Activated T-cell treated with anti-CD3 and anti-CD28 coated beads, Interleukin-2, amount 50 U/mL, for 4 hours (primary cell): Measurements from ENCODE around the gene THG1L. TPM values are rescaled to one million over a fixed set of nuclear protein-coding genes. Genes with fewer than 3 reads are reported as not detected.

Source experiments
- ATAC-seq, 2 donors: fragments of 200-7000 bp; cut with Tn5 transposase; one replicate each; pipeline ENCODE4 v1.10.0; 2021
- DNase-seq: peaks from one replicate; pipeline ENCODE4 v3.0.0-alpha.2; 2020
- H3K27me3 Mint-ChIP-seq: one replicate; pipeline ENCODE4 v1.8.0; 2021; ENCODE audit warnings: low read depth, mixed read lengths
- H3K36me3 Mint-ChIP-seq: one replicate; pipeline ENCODE4 v1.8.0; 2022; ENCODE audit warnings: mixed read lengths; ENCODE audit not compliant: insufficient read depth
- H3K4me1 Mint-ChIP-seq: one replicate; pipeline ENCODE4 v1.8.0; 2021; ENCODE audit warnings: low read depth, mixed read lengths
- H3K4me3 Mint-ChIP-seq: one replicate; pipeline ENCODE4 v1.8.0; 2021; ENCODE audit warnings: mild to moderate bottlenecking, moderate library complexity, mixed read lengths
- H3K9me3 Mint-ChIP-seq: one replicate; pipeline ENCODE4 v1.8.0; 2021; ENCODE audit warnings: mixed read lengths
- total RNA-seq, 3 donors: library from RNA; stranded (reverse); gene quantifications; one replicate each; pipeline ENCODE4 v1.2.1, GENCODE V29; 2021

The THG1L gene
- total RNA-seq, 3 donors from 2014 or later: 28.3 to 34.3 (median 31.5) TPM

GRCh38 chr5:157758706-157759105 is 27.5 kb downstream of the THG1L start:
- Mint-ChIP-seq H3K36me3 (peaks cover 17% of the 10 kb centered on the region), H3K4me3 (no peak overlapping the region), H3K9me3 (no peaks in the 10 kb centered on the region), H3K27me3 (no peaks in the 10 kb centered on the region), H3K4me1 (peaks cover 1% of the 10 kb centered on the region)
- no peak for ATAC-seq
- DNase-seq: no peak

GRCh38 chr5:157761690-157762621 is 30.7 kb downstream of the THG1L start:
- peaks cover 1% of the 10 kb centered on the region for H3K4me1 Mint-ChIP-seq
- H3K4me3 Mint-ChIP-seq: no peak overlapping the region
- ATAC-seq (peak; percentile 85 to 89), DNase-seq (no peak)
- H3K9me3 Mint-ChIP-seq: no peaks in the 10 kb centered on the region
- peaks cover 5% of the 10 kb centered on the region for H3K36me3 Mint-ChIP-seq
- H3K27me3 Mint-ChIP-seq: no peaks in the 10 kb centered on the region

DNA sequence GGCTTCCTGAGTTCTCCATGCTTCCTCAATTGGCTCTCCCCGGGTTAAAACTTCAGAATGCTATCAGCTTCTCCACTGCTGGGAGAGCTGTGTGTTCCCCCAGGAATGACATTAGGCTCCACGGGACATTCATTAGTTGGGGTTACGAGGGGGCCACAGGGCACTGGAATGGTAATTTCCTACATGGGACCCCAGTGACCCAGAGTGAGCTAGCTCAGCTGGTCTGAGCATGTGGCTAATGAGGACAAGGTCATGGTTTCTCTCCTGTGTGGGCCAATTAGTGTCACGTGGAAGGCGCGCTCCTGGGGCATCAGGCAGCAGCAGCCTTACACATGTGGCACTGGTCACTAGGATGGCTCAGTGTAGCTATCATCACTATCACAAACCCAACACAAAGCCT is 33.3 kb downstream of the THG1L start:
- no peak for DNase-seq
- H3K4me3 Mint-ChIP-seq: no peak overlapping the region
- no peaks in the 10 kb centered on the region for H3K27me3 Mint-ChIP-seq
- H3K9me3 Mint-ChIP-seq: no peaks in the 10 kb centered on the region
- no peaks in the 10 kb centered on the region for H3K4me1 Mint-ChIP-seq
- ATAC-seq: no peak
- H3K36me3 Mint-ChIP-seq: peaks cover 5% of the 10 kb centered on the region

GRCh38 chr5:157766442-157766841 is 35.2 kb downstream of the THG1L start:
- H3K9me3 Mint-ChIP-seq: no peaks in the 10 kb centered on the region
- H3K36me3 Mint-ChIP-seq: no peaks in the 10 kb centered on the region
- H3K4me3 Mint-ChIP-seq: no peak overlapping the region
- H3K27me3 Mint-ChIP-seq: no peaks in the 10 kb centered on the region
- no peak for ATAC-seq
- H3K4me1 Mint-ChIP-seq: no peaks in the 10 kb centered on the region
- no peak for DNase-seq

DNA sequence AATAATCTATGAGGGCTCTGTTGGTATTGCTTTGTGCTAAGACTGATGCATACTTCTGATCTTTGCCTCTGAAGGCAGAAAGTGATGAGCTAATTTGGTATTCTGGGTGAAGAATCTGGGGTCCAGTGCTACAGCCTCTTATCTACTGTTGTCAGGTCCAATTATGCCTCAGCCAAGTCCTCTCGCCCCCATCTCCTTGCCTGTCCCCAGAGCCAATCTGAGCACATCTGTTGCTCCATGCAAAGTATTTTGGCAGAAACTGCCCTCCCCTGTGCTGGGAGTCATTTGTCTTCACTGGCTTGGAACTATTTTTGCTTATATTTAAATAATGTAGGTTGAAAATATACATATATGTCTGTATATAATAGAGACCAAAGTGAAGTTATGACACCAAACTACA is 35.7 kb downstream of the THG1L start:
- Mint-ChIP-seq H3K36me3 (no peaks in the 10 kb centered on the region), H3K4me1 (no peaks in the 10 kb centered on the region), H3K9me3 (no peaks in the 10 kb centered on the region), H3K27me3 (no peaks in the 10 kb centered on the region), H3K4me3 (no peak overlapping the region)
- ATAC-seq (no peak), DNase-seq (no peak)

GRCh38 chr5:157767689-157768088 is 36.5 kb downstream of the THG1L start:
- no peak for DNase-seq
- no peaks in the 10 kb centered on the region for H3K27me3 Mint-ChIP-seq
- ATAC-seq: no peak
- H3K9me3 Mint-ChIP-seq: no peaks in the 10 kb centered on the region
- peaks cover 3% of the 10 kb centered on the region for H3K4me1 Mint-ChIP-seq
- H3K4me3 Mint-ChIP-seq: no peak overlapping the region
- no peaks in the 10 kb centered on the region for H3K36me3 Mint-ChIP-seq

GRCh38 chr5:157770665-157771064 is 39.4 kb downstream of the THG1L start:
- H3K9me3 Mint-ChIP-seq: no peaks in the 10 kb centered on the region
- no peak for ATAC-seq
- no peak for DNase-seq
- H3K27me3 Mint-ChIP-seq: peaks cover 2% of the 10 kb centered on the region
- H3K36me3 Mint-ChIP-seq: no peaks in the 10 kb centered on the region
- H3K4me3 Mint-ChIP-seq: no peak overlapping the region
- H3K4me1 Mint-ChIP-seq: peaks cover 3% of the 10 kb centered on the region

GRCh38 chr5:157772127-157772526 is 40.9 kb downstream of the THG1L start:
- Mint-ChIP-seq H3K4me1 (peaks cover 3% of the 10 kb centered on the region), H3K9me3 (no peaks in the 10 kb centered on the region), H3K36me3 (no peaks in the 10 kb centered on the region), H3K27me3 (peaks cover 2% of the 10 kb centered on the region), H3K4me3 (no peak overlapping the region)
- ATAC-seq (peak in 1 of 2 donors; percentile 69), DNase-seq (no peak)

DNA sequence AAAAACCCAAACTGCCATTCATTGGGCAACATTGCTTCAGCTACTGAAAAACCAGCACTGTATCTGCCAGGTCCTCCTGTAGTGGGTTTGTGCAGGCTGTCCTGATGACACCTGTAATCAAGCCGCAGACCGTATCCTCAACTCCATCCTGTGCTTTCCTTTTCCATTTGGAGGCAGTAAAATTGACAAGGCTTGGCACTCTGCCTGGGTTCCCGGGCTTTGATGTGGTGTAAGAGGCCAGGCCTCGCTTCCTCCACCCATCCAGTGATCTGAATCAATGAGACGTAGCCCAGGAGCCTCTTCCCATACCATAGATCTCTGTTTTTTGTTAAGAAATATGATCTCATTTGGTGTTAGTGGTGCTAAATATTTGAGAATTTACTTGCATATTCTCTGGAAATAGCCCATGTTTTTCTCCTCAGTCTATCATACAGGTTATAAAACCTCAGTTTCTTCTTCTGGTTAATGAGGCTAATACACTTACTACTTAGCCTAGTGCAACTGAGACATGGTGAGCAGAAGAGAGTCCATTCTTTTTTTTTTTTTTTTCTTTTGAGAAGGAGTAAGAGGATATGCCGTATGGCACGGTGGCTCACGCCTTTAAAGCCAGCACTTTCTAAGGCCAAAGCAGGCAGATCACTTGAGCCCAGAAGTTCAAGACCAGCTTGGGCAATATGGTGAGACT is 47.0 kb downstream of the THG1L start:
- Mint-ChIP-seq H3K4me1 (no peaks in the 10 kb centered on the region), H3K4me3 (no peak overlapping the region), H3K27me3 (peaks cover 2% of the 10 kb centered on the region), H3K36me3 (no peaks in the 10 kb centered on the region), H3K9me3 (no peaks in the 10 kb centered on the region)
- DNase-seq (no peak), ATAC-seq (no peak)

DNA sequence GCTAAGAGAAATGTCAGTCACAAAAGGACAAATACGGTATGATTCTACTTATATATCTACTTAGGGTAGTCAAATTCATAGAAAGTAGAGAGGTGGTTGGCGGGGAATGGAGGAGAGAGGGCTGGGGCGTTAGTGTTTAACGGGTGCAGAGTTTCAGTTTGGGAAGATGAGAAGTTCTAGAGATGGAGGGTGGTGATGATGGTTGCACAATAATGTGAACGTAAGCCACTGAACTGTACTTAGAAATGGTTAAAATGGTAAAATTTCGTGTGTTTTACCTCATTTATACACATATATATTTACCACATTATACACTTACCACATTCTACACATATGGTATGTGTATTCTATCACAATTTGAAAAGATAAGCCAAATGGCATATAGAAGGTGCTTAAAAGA is 48.0 kb downstream of the THG1L start:
- H3K4me3 Mint-ChIP-seq: no peak overlapping the region
- no peaks in the 10 kb centered on the region for H3K9me3 Mint-ChIP-seq
- DNase-seq: no peak
- ATAC-seq: no peak
- no peaks in the 10 kb centered on the region for H3K4me1 Mint-ChIP-seq
- no peaks in the 10 kb centered on the region for H3K36me3 Mint-ChIP-seq
- no peaks in the 10 kb centered on the region for H3K27me3 Mint-ChIP-seq

DNA sequence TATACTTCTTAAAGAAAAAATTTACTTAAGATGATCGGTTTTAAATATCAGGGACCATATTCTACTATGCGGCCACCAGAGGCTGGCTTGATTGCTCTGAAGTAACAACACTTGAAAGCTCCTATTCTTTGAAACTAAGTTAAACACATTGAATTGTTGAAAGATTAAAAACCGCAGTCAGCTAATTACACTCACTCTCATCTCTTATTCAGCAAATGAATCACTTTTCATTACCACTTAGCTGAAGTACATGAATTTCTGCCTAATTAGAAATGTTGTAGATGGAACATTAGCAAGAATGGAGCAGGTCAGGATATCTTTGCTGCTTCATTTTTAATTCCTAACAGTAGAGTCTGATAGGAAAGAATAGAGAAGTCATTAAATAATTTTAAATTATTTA is 54.6 kb downstream of the THG1L start:
- no peaks in the 10 kb centered on the region for H3K4me1 Mint-ChIP-seq
- DNase-seq (no peak), ATAC-seq (no peak)
- H3K4me3 Mint-ChIP-seq: no peak overlapping the region
- no peaks in the 10 kb centered on the region for H3K27me3 Mint-ChIP-seq
- H3K36me3 Mint-ChIP-seq: peaks cover 17% of the 10 kb centered on the region
- H3K9me3 Mint-ChIP-seq: no peaks in the 10 kb centered on the region

Other genes with a start within 250 kb of the THG1L start
- gene ADAM19, start 155.6 kb upstream of the THG1L start, total RNA-seq: 10 to 100 TPM; 37.9 to 54.9 (median 49.2) TPM
- gene SOX30, start 79.0 kb upstream of the THG1L start, total RNA-seq: under 1 TPM in 1 of 3 donors, not detected in 2; 0.08 TPM
- gene C5orf52, start 59.9 kb upstream of the THG1L start, total RNA-seq: not detected
- gene LSM11, start 12.3 kb downstream of the THG1L start, total RNA-seq: 1 to 10 TPM; 4.9 to 5.9 (median 5.5) TPM
- 10 to 100 TPM; 90.0 to 99.1 (median 92.5) TPM for gene CLINT1, start 127.7 kb downstream of the THG1L start, total RNA-seq